ENCODE measurements around the gene RNF11. TPM values are rescaled to one million over a fixed set of nuclear protein-coding genes. Genes with fewer than 3 reads are reported as not detected.
"Not testable (repeated sequence)": the region's sequence is repeated elsewhere in the genome, so short reads cannot be mapped to it uniquely, and the experiment has no call there.

The RNF11 gene
- total RNA-seq, 1 experiment from 2014 or later, result 145 TPM

DNA sequence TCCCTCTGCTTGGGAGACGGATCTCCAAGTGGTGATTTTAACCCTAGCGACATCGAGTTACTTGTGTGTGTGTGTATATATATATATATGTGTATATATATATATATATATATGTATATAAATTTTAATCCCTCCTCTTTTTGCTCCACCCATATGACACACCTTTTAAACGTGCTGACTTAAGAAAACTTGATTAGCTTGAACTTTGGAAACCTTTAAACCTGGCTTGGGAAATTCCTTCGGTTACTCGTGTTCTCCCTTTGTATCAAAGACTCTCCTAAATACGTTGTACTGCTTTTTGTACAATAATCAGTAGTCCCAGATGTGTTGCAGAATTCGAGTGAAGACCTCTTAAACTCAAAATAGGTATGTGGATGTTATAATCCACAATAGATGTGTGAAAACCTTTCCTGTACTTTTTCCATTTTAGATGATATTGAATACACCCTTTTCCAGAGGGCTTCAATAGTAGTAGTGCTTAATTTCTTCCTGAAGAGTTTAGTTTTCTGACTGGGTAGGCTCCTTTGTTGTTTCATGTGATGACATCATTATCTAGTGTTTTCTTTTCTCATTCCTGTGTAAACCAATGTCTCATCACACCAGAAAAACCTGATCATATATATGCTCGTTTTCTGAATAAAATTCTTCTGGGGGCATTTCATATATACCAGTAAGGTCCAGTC, 1.4 kb downstream of the RNF11 start:
- Histone ChIP-seq H3K36me3 (peaks cover 7% of the 10 kb centered on the region), H3K27me3 (no peaks in the 10 kb centered on the region), H3K27ac (peak overlapping the region; percentile 95), H3K4me1 (peaks cover 15% of the 10 kb centered on the region), H3K9me3 (replicated peaks) (no peaks in the 10 kb centered on the region), H3K4me3 (peak overlapping the region; percentile 98)
- no peak for DNase-seq

DNA sequence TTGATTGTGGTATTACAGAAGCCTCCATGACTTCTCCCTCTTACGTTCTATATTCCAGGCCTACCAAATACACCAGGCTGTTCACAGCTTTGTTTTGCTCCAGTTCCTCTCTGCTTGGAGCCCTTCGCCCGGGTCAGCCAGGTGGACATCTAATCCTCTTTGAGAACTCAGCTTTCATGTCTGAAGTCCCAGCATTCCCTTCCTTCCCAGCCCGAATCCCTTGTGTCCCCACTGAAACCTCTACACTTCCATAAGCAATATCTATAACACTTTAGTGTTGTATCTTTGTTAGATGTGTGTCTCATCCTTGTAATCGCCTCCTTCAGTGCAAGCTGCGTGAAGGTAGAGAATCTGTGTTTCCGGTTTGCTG, 1.9 kb downstream of the RNF11 start:
- Histone ChIP-seq H3K9me3 (replicated peaks) (no peaks in the 10 kb centered on the region), H3K36me3 (peaks cover 12% of the 10 kb centered on the region), H3K4me3 (peak overlapping the region; percentile 98), H3K4me1 (peaks cover 15% of the 10 kb centered on the region), H3K27me3 (no peaks in the 10 kb centered on the region), H3K27ac (peak overlapping the region; percentile 95)
- peak; percentile 46 to 71 for DNase-seq

DNA sequence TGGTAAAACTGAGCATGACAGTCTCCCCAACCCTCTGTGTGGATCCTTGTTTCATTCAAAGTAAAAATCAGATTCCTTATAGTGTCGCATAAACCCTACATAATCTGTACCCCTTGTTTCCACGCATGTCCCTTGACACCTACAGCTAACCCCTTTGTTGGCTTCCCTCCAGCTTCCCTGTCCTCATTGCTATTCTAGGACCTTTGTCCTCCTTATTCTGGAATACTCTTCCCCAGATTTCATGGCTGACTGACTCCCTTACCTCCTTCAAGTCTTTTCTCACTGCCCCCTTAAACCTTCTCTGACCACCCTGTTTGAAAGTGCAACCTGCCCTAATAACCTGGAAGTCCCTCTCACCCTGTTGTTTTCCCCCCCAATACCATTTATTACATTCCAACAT, 4.0 kb downstream of the RNF11 start:
- no peak overlapping the region for H3K4me3 ChIP-seq
- no peak overlapping the region for H3K27ac ChIP-seq
- no peaks in the 10 kb centered on the region for H3K9me3 ChIP-seq (replicated peaks)
- H3K27me3 ChIP-seq, result no peaks in the 10 kb centered on the region
- peaks cover 7% of the 10 kb centered on the region for H3K4me1 ChIP-seq
- no peak for DNase-seq
- H3K36me3 ChIP-seq, result peaks cover 21% of the 10 kb centered on the region

DNA sequence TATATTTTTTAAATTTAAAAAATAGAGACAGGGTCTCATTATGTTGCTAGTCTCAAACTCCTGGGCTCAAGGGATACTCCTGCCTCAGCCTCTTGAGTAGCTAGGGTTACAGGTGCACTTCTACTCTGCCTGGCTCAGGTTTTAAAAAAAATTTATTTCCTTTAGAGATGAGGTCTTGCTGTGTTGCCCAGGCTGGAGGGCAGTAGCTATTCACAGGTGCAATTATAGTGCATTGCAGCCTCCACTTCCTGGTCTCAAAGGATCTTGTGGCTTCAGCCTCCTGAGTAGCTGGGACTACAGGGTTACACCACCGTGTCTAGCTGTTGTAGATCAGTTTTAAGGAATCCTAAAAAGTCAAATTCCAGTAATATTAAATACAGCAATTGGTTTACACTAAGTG, 5.0 kb downstream of the RNF11 start:
- Histone ChIP-seq H3K27me3 (no peaks in the 10 kb centered on the region), H3K36me3 (peaks cover 23% of the 10 kb centered on the region), H3K9me3 (replicated peaks) (no peaks in the 10 kb centered on the region), H3K4me3 (no peak overlapping the region), H3K4me1 (peaks cover 3% of the 10 kb centered on the region; the same call in 1 of the 2 replicates), H3K27ac (no peak overlapping the region)
- no peak for DNase-seq

DNA sequence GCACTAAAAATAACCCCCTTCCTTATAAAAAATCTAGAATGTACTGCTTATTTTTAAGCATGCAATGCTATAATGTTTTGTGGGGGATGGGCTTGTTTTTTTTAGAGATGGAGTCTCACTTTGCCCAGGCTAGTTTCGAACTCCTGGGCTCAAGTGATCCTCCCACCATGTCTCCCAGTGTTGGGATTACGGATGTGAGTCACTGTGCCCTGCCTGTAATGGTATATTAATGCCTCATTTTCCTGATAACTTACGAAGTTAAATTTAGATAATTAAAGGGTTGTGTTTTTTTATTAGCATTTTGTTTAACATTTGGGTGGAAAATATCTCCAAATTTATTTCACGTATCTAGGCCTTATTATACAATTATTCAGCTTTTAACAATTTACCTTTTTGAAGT, 6.5 kb downstream of the RNF11 start:
- peaks cover 24% of the 10 kb centered on the region for H3K36me3 ChIP-seq
- DNase-seq, result no peak
- H3K27ac ChIP-seq, result no peak overlapping the region
- no peak overlapping the region for H3K4me3 ChIP-seq
- H3K4me1 ChIP-seq, result peaks cover 3% of the 10 kb centered on the region; the same call in 1 of the 2 replicates
- no peaks in the 10 kb centered on the region for H3K9me3 ChIP-seq (replicated peaks)
- no peaks in the 10 kb centered on the region for H3K27me3 ChIP-seq

DNA sequence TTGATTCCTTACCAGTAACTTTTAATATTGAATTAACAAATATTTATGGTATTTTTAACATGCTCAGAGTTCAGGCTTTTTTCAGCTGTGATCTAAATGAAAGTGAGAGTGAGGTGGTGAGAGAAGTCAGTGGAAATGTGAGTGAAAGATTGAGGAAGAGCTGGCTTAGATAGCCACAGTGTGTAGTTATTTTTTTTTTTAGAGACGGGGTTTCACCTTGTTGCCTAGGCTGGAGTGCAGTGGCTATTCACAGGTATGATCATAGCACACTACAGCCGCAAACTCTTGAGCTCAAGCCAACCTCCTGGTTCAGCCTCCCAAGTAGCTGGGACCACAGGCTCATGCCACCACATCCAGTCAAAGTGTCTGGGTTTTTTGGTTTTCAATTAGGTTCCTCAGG, 10.9 kb downstream of the RNF11 start:
- no peak for DNase-seq
- Histone ChIP-seq H3K4me1 (no peaks in the 10 kb centered on the region; the same call in 1 of the 2 replicates), H3K27ac (no peak overlapping the region), H3K9me3 (replicated peaks) (no peaks in the 10 kb centered on the region), H3K36me3 (peaks cover 23% of the 10 kb centered on the region), H3K27me3 (no peaks in the 10 kb centered on the region), H3K4me3 (no peak overlapping the region)

DNA sequence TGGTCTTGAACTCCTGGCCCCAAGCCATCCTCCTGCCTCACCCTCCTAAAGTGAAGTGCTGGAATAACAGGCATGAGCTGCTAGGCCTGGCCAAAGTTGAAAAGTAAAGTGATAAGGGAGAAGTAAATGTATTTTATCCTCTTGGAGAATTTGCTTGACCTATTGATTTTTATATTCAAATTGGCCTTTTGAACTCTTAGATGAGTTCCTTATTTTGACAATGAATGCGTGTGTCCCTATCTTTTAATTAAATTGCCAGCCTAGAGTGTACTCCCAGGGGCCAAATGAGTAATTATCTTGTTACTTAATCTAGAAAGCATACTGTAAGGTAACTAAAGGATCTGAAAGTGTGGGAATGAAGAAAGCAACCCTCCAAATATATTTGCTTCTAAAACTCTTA, 11.4 kb downstream of the RNF11 start:
- Histone ChIP-seq H3K27ac (no peak overlapping the region), H3K4me3 (no peak overlapping the region), H3K36me3 (peaks cover 23% of the 10 kb centered on the region), H3K9me3 (replicated peaks) (no peaks in the 10 kb centered on the region), H3K4me1 (no peaks in the 10 kb centered on the region; the same call in 1 of the 2 replicates), H3K27me3 (no peaks in the 10 kb centered on the region)
- DNase-seq, result no peak

DNA sequence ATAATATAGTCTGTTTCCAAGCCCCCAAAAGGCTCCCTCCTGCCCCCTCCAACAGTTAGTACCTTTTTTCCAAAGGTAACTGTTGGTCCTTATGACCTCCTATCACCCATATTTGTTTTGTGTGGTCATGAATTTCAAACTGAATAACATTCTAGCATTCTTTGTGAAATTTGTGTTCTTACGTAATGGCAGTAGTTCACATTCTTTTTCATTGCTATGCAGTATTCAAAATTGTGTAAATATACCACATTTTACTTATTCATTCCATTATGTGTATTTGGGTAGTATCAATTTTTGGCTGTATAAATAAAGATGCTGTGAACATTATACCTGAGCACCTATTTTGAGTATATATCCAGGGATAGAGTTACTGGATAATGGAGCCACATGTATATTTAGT, 13.4 kb downstream of the RNF11 start:
- peaks cover 12% of the 10 kb centered on the region for H3K36me3 ChIP-seq
- DNase-seq, result no peak
- H3K9me3 ChIP-seq (replicated peaks), result no peaks in the 10 kb centered on the region
- H3K27me3 ChIP-seq, result no peaks in the 10 kb centered on the region
- no peak overlapping the region for H3K4me3 ChIP-seq
- no peak overlapping the region for H3K27ac ChIP-seq
- H3K4me1 ChIP-seq, result no peaks in the 10 kb centered on the region

DNA sequence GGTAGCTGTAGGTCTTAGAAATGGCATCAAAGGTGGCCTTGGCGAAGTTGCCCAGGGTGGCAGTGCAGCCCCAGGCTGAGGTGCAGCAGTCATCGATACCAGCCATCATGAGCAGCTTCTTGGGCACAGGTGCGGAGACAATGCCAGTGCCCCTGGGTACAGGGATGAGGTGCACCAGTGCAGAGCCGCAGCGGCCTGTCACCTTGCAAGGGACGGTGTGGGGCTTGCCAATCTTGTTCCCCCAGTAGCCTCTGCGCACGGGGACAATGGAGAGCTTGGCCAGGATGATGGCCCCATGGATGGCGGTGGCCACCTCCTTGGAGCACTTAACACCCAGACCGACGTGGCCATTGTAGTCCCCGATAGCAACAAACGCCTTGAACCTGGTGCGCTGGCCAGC, 14.7 kb downstream of the RNF11 start:
- H3K27ac ChIP-seq; H3K27me3 ChIP-seq; H3K4me3 ChIP-seq; H3K4me1 ChIP-seq; H3K36me3 ChIP-seq; H3K9me3 ChIP-seq (replicated peaks); DNase-seq: not testable (repeated sequence)

DNA sequence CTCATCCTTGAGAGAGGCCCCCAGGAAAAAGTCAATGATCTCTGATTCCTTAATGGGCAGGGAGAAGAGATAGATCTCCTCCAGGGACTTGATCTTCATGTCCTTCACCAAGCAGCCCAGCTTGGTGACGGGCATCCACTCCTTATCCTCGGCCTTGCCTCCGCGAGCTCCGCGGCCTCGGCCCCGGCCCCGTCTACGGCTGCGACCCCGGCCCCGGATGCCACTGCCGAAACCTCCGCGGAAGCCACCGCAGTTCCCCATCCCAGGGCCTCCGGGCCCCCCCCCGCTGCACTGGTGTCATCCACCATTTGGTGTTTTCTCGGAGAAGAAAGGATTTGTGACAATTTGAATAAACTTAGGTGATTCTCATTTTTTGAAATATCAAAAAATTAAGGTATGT, 15.1 kb downstream of the RNF11 start:
- not testable (repeated sequence) for H3K9me3 ChIP-seq (replicated peaks); H3K4me1 ChIP-seq; H3K27me3 ChIP-seq; H3K36me3 ChIP-seq; H3K27ac ChIP-seq; DNase-seq; H3K4me3 ChIP-seq

DNA sequence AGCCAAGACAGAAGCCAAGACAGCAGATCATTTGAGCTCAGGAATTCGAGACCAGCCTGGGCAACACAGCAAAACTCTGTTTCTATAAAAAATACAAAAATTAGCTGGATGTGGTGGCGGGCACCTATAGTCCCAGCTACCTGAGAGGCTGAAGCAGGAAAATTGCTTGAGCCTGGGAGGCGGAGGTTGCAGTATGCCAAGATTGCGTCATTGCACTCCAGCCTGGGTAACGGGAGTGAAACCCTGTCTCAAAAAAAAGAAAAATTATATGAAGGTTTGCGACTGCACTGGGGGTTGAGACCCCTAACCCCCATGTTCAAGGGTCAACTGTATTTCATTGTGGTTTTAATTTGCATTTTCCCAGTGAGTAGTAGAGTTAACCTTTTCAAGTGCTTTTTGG, 16.3 kb downstream of the RNF11 start:
- H3K36me3 ChIP-seq, result peaks cover 14% of the 10 kb centered on the region
- no peaks in the 10 kb centered on the region for H3K27me3 ChIP-seq
- H3K4me1 ChIP-seq, result no peaks in the 10 kb centered on the region
- H3K9me3 ChIP-seq (replicated peaks), result no peaks in the 10 kb centered on the region
- no peak overlapping the region for H3K4me3 ChIP-seq
- no peak for DNase-seq
- H3K27ac ChIP-seq, result no peak overlapping the region

DNA sequence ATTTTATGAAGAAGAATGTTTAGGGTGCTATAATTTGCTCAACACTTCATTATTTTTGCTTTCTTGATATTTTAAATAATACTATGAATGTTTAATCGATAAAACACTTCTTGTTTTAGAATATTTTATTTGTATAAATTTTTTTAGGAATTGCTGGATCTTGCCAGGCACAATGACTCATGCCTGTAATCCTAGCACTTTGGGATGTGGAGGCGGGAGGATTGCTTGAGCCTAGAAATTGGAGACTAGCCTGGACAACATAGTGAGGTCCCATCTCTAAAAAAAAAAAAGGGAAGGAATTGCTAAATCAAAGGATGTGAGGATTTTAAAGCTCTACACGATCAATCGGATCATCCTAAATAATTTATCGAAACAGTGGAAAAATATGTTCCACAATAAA, 17.6 kb downstream of the RNF11 start:
- Histone ChIP-seq H3K36me3 (peaks cover 10% of the 10 kb centered on the region; the same call in 1 of the 2 replicates), H3K27me3 (no peaks in the 10 kb centered on the region), H3K4me1 (peaks cover 4% of the 10 kb centered on the region; the same call in 1 of the 2 replicates), H3K9me3 (replicated peaks) (no peaks in the 10 kb centered on the region), H3K4me3 (no peak overlapping the region), H3K27ac (no peak overlapping the region)
- DNase-seq, result no peak

DNA sequence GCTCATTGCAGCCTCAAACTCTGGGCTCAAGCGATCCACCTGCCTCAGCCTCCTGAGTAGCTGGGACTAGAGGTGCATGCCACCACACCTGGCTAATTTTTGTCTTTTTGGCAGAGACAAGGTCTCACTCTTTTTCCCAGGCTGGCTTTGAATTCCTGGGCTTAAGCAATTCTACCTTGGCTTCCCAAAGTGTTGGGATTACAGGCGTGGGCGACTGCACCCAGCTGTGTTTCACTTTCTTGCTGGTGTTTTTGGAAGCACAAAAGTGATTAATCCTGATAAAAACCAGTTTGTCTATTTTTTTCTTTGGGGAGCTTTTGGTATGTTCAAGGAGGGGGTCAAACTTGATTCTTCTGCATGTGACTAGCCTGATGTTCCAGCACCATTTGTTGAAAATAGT, 19.3 kb downstream of the RNF11 start:
- Histone ChIP-seq H3K36me3 (peaks cover 10% of the 10 kb centered on the region; the same call in 1 of the 2 replicates), H3K4me1 (peaks cover 18% of the 10 kb centered on the region), H3K4me3 (no peak overlapping the region), H3K27ac (no peak overlapping the region), H3K9me3 (replicated peaks) (no peaks in the 10 kb centered on the region), H3K27me3 (no peaks in the 10 kb centered on the region)
- no peak for DNase-seq

DNA sequence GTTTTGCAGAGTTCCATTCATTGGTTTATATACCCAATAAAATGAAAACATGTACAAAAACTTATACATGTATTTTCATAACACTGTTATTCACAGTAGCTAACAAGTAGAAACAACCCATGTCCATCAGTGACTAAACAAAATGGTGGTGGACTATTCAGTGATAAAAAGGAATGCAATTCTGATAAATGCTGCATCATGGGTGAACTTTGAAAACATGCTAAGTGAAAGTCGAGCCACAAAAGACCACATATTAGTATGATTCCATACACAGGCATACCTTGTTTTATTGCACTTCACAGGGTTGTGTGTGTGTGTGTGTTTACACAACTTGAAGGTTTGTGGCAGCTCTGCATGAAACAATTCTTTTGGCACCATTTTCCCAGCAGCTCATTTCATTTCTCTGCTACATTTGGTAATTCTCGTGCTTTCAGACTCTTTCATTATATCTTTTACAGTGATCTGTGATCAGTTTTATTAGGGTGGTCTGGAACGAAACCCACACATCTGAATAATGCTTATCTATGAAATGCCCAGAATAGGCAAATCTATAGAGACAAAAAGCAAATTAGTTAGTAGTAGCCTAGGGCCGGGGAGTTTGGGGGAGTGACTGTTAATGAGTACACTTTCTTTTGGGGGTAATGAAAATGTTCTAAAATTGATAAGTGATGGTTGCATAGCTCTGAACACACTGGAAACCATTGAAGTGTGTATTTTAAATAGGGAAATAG, 27.2 kb downstream of the RNF11 start:
- no peak for DNase-seq
- no peaks in the 10 kb centered on the region for H3K27me3 ChIP-seq
- H3K4me1 ChIP-seq, result peaks cover 59% of the 10 kb centered on the region
- no peak overlapping the region for H3K4me3 ChIP-seq
- H3K9me3 ChIP-seq (replicated peaks), result no peaks in the 10 kb centered on the region
- no peak overlapping the region for H3K27ac ChIP-seq
- H3K36me3 ChIP-seq, result no peaks in the 10 kb centered on the region; the same call in 1 of the 2 replicates

DNA sequence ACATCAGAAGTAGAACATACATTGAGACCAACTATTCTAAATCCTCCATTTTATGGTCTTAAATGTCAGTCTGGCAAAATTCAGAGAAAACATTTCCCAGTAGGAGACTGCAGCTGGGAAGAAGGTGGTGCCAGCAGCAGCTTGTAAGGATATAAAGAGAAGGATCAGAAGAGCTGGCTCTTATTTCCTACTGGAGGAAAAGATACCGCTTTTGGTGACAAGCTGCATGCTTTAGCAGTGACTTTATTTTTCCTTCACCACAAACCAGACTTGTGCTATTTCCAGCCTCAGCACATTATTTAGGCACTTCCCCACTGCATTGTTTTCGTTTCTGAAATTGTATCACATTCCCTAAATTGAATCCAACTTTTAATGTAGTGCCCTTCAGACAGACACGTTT, 28.4 kb downstream of the RNF11 start:
- H3K9me3 ChIP-seq (replicated peaks), result no peaks in the 10 kb centered on the region
- peak overlapping the region; percentile 25; the same call in 1 of the 2 replicates for H3K27ac ChIP-seq
- H3K36me3 ChIP-seq, result peaks cover 4% of the 10 kb centered on the region; the same call in 1 of the 2 replicates
- peak; percentile 63 to 77 for DNase-seq
- peaks cover 49% of the 10 kb centered on the region for H3K4me1 ChIP-seq
- no peak overlapping the region for H3K4me3 ChIP-seq
- no peaks in the 10 kb centered on the region for H3K27me3 ChIP-seq

All from SJCRH30 (cell line).